Suprapubic skin (tissue), 3 donors: ENCODE data around the gene SMG6.

ENCODE experiments used
- CTCF ChIP-seq, 2 donors: fragments of 200-600 bp in 1 of 2; fragments of 450-650 bp in 1 of 2; sonication (generic) in 1 of 2; IDR thresholded peaks; one replicate each; pipeline ENCODE4 v1.5.1; 2016 to 2019; ENCODE audit warnings: antibody characterized with exemption in 2 of 2, mild to moderate bottlenecking in 1 of 2, moderate library complexity in 1 of 2
- EP300 ChIP-seq: sonication (generic); formaldehyde crosslinking; IDR thresholded peaks from one replicate; pipeline ENCODE4 v1.6.1; 2017; ENCODE audit warnings: antibody characterized with exemption
- POLR2A ChIP-seq, 2 donors: fragments of 450-650 bp; IDR thresholded peaks; one replicate each; pipeline ENCODE4 v1.6.1; 2017; ENCODE audit warnings: antibody characterized with exemption in 2 of 2, mild to moderate bottlenecking in 2 of 2, moderate library complexity in 2 of 2

DNA sequence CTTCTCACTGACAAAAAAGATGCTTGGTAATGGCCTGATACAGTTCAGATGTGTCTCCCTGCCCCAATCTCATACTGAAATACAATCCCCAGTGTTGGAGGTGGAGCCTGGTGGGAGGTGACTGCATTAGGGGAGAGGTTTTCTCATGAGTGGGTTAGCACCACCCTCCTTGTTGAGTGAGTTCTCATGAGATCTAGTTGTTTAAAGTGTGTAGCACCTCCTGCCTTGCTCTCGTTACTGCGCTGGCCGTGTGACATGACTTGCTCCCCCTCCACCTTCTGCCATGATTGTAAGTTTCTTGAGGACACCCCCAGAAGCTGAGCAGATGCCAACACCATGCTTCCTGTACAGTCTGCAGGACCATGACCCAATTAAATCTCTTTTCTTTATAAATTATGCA, 27.7 kb upstream of the SMG6 start:
- TF ChIP-seq POLR2A (IDR thresholded peaks at IDR 0.05) (no peak), CTCF (IDR thresholded peaks at IDR 0.05) (no peak), EP300 (no peak)
